GM12891 (cell line): ENCODE results near the gene ENOX1.

ENCODE experiments used
- POLR2A ChIP-seq: IDR thresholded peaks from 2 replicates; pipeline ENCODE4 v1.6.1; 2011; ENCODE audit warnings: low read depth, low read length, control low read depth
- POLR2AphosphoS5 ChIP-seq: IDR thresholded peaks from 2 replicates; pipeline ENCODE4 v1.6.1; 2011; ENCODE audit warnings: low read depth, low read length, control low read depth

- TF ChIP-seq POLR2A (no peak), POLR2AphosphoS5 (no peak)
Measured at GRCh38 chr13:43472339-43472738, 314.4 kb downstream of the ENOX1 start.
